IMR-90 (cell line): Measurements from ENCODE around the gene IL2RA. TPM values are rescaled to one million over a fixed set of nuclear protein-coding genes. Genes with fewer than 3 reads are reported as not detected.

ENCODE experiments used
- ATAC-seq: fragments of 200-7000 bp; cut with Tn5 transposase; 2 replicates; pipeline ENCODE4 v1.9.1; 2020; ENCODE audit warnings: low read depth, mild to moderate bottlenecking, moderate library complexity
- BruUV-seq: library from RNA; stranded (reverse); fragments of 400-500 nt; replicated peaks from 2 replicates; lab custom pipeline; 2021; lab: Mats Ljungman, UMichigan
- CTCF ChIA-PET: fragments of 300-600 bp; formaldehyde crosslinking; extraction: SDS; loops from one replicate; lab custom pipeline; 2021; ENCODE audit warnings: antibody characterized with exemption; lab: Yijun Ruan, JAX
- POLR2A ChIA-PET: fragments of 300-600 bp; sonication (Branson Sonifier 250); formaldehyde crosslinking; loops from one replicate; lab custom pipeline; 2022; ENCODE audit warnings: antibody characterized with exemption; ENCODE audit not compliant: unreplicated experiment; lab: Charles Lee
- DNase-seq: peaks from one replicate; pipeline ENCODE4 v3.0.0; 2013
- H2AFZ ChIP-seq: replicated peaks from 2 replicates; pipeline ENCODE3; 2013; ENCODE audit warnings: low read length, mild to moderate bottlenecking; ENCODE audit not compliant: poor library complexity
- H2AK5ac ChIP-seq: 2 replicates; pipeline ENCODE4 v1.6.1; 2013; ENCODE audit warnings: low read depth, low read length, inconsistent platforms
- H2AK9ac ChIP-seq: replicated peaks from 2 replicates; pipeline ENCODE3; 2013; ENCODE audit warnings: mild to moderate bottlenecking, low read depth, low read length, moderate library complexity; ENCODE audit not compliant: poor library complexity
- H2BK120ac ChIP-seq: 2 replicates; pipeline ENCODE4 v1.6.1; 2013; ENCODE audit warnings: low read depth, low read length, inconsistent platforms
- H2BK15ac ChIP-seq: 3 replicates; pipeline ENCODE4 v1.6.1; 2013; ENCODE audit warnings: low read depth, low read length, inconsistent platforms
- H2BK20ac ChIP-seq: 2 replicates; pipeline ENCODE4 v1.6.1; 2013; ENCODE audit warnings: low read depth, mild to moderate bottlenecking, inconsistent platforms, low read length, moderate library complexity
- H2BK5ac ChIP-seq: 2 replicates; pipeline ENCODE4 v1.6.1; 2013; ENCODE audit warnings: mild to moderate bottlenecking, low read depth, low read length, inconsistent platforms; ENCODE audit not compliant: poor library complexity, severe bottlenecking
- H3K14ac ChIP-seq: replicated peaks from 2 replicates; pipeline ENCODE4 v1.6.1; 2013; ENCODE audit warnings: low read depth, low read length, inconsistent platforms
- H3K18ac ChIP-seq: 2 replicates; pipeline ENCODE4 v1.6.1; 2013; ENCODE audit warnings: low read depth, low read length, control low read depth
- H3K23ac ChIP-seq: 2 replicates; pipeline ENCODE4 v1.6.1; 2013; ENCODE audit warnings: low read depth, low read length, inconsistent platforms
- H3K27ac ChIP-seq: 2 replicates; pipeline ENCODE4 v1.5.1; 2013; ENCODE audit warnings: mild to moderate bottlenecking, control low read depth, low read length; ENCODE audit not compliant: insufficient read depth
- H3K27me3 ChIP-seq: 2 replicates; pipeline ENCODE4 v1.6.1; 2013; ENCODE audit warnings: low read length; ENCODE audit not compliant: control insufficient read depth, insufficient read depth
- H3K36me3 ChIP-seq: 2 replicates; pipeline ENCODE4 v1.6.1; 2013; ENCODE audit warnings: low read length, mixed read lengths; ENCODE audit not compliant: control insufficient read depth, insufficient read depth
- H3K4ac ChIP-seq: 2 replicates; pipeline ENCODE4 v1.6.1; 2013; ENCODE audit warnings: low read depth, low read length, inconsistent platforms
- H3K4me1 ChIP-seq: 2 replicates; pipeline ENCODE4 v1.6.1; 2013; ENCODE audit warnings: low read length, mixed read lengths; ENCODE audit not compliant: control insufficient read depth, insufficient read depth
- H3K4me2 ChIP-seq: 2 replicates; pipeline ENCODE4 v1.6.1; 2013; ENCODE audit warnings: low read depth, mild to moderate bottlenecking, control low read depth, low read length, moderate library complexity
- H3K4me3 ChIP-seq: 2 replicates; pipeline ENCODE4 v1.5.1; 2013; ENCODE audit warnings: low read depth, mild to moderate bottlenecking, control low read depth, low read length, moderate library complexity; ENCODE audit not compliant: insufficient read depth
- H3K56ac ChIP-seq: 2 replicates; pipeline ENCODE4 v1.6.1; 2013; ENCODE audit warnings: low read length, inconsistent platforms; ENCODE audit not compliant: insufficient read depth; ENCODE audit errors: extremely low read depth
- H3K79me1 ChIP-seq, 2 experiments: 2 replicates each; pipeline ENCODE4 v1.6.1; 2013; ENCODE audit warnings: low read length in 2 of 2, inconsistent platforms in 1 of 2, low read depth in 1 of 2
- H3K9ac ChIP-seq: 2 replicates; pipeline ENCODE4 v1.6.1; 2013; ENCODE audit warnings: low read depth, low read length, control low read depth
- H3K9me1 ChIP-seq: 2 replicates; pipeline ENCODE4 v1.6.1; 2013; ENCODE audit warnings: low read length, inconsistent platforms; ENCODE audit not compliant: insufficient read depth
- H3K9me3 ChIP-seq: 2 replicates; pipeline ENCODE4 v1.6.1; 2013; ENCODE audit warnings: low read length; ENCODE audit not compliant: control insufficient read depth, insufficient read depth
- H4K20me1 ChIP-seq: 2 replicates; pipeline ENCODE4 v1.6.1; 2013; ENCODE audit warnings: low read length, inconsistent platforms; ENCODE audit not compliant: insufficient read depth
- H4K5ac ChIP-seq: 2 replicates; pipeline ENCODE4 v1.6.1; 2013; ENCODE audit warnings: mild to moderate bottlenecking, low read depth, low read length, control low read depth
- H4K8ac ChIP-seq, 2 experiments: 2 replicates each; pipeline ENCODE4 v1.6.1; 2013; ENCODE audit warnings: low read depth in 2 of 2, low read length in 2 of 2, control low read depth in 1 of 2, inconsistent platforms in 1 of 2
- H4K91ac ChIP-seq: 2 replicates; pipeline ENCODE4 v1.6.1; 2013; ENCODE audit warnings: low read depth, low read length, inconsistent platforms; ENCODE audit not compliant: insufficient read depth
- BHLHE40 ChIP-seq: fragments of 150-350 bp; IDR thresholded peaks from 2 replicates; pipeline ENCODE4 v1.6.1; 2016; ENCODE audit warnings: mild to moderate bottlenecking, low read depth, low read length
- CEBPB ChIP-seq: IDR thresholded peaks from 2 replicates; pipeline ENCODE4 v1.6.1; 2012; ENCODE audit warnings: low read depth, low read length, improper control_type of control experiment
- CHD1 ChIP-seq: IDR thresholded peaks from 2 replicates; pipeline ENCODE4 v1.6.1; 2012; ENCODE audit warnings: low read depth, low read length, improper control_type of control experiment
- CTCF ChIP-seq: conservative IDR thresholded peaks from 2 replicates; pipeline ENCODE4 v1.5.1; 2012; ENCODE audit warnings: mild to moderate bottlenecking, low read depth, low read length, improper control_type of control experiment
- ELK1 ChIP-seq: fragments of 150-350 bp; IDR thresholded peaks from 2 replicates; pipeline ENCODE4 v1.6.1; 2016; ENCODE audit warnings: low read depth, mild to moderate bottlenecking, low read length, moderate library complexity, borderline replicate concordance
- FOS ChIP-seq: fragments of 150-350 bp; IDR thresholded peaks from 2 replicates; pipeline ENCODE4 v1.6.1; 2016; ENCODE audit warnings: low read depth, low read length
- MAFK ChIP-seq: IDR thresholded peaks from 2 replicates; pipeline ENCODE4 v1.6.1; 2012; ENCODE audit warnings: low read depth, low read length, improper control_type of control experiment
- MAZ ChIP-seq: IDR thresholded peaks from 2 replicates; pipeline ENCODE4 v1.6.1; 2012; ENCODE audit warnings: low read depth, mild to moderate bottlenecking, low read length, improper control_type of control experiment, moderate library complexity, borderline replicate concordance
- MXI1 ChIP-seq: IDR thresholded peaks from 2 replicates; pipeline ENCODE4 v1.6.1; 2012; ENCODE audit warnings: low read depth, mild to moderate bottlenecking, low read length, moderate library complexity, borderline replicate concordance
- NFE2L2 ChIP-seq: fragments of 150-350 bp; IDR thresholded peaks from 2 replicates; pipeline ENCODE4 v1.6.1; 2016; ENCODE audit warnings: low read depth, mild to moderate bottlenecking, low read length
- POLR2A ChIP-seq: IDR thresholded peaks from 2 replicates; pipeline ENCODE4 v1.6.1; 2012; ENCODE audit warnings: mild to moderate bottlenecking, low read depth, low read length
- RAD21 ChIP-seq: IDR thresholded peaks from 2 replicates; pipeline ENCODE4 v1.6.1; 2012; ENCODE audit warnings: low read length, improper control_type of control experiment
- RCOR1 ChIP-seq: IDR thresholded peaks from 2 replicates; pipeline ENCODE4 v1.6.1; 2012; ENCODE audit warnings: mild to moderate bottlenecking, low read length, improper control_type of control experiment; ENCODE audit not compliant: insufficient replicate concordance
- RFX5 ChIP-seq: IDR thresholded peaks from 2 replicates; pipeline ENCODE4 v1.8.0; 2012; ENCODE audit warnings: low read depth, mild to moderate bottlenecking, low read length, moderate library complexity
- WGBS, 2 experiments: methylation state at CpG; one replicate each; pipeline versions ENCODE4 v1.1.5 to v1.1.7; 2013; ENCODE audit warnings: missing lambda C conversion rate in 2 of 2; ENCODE audit not compliant: insufficient read length in 1 of 2; ENCODE audit errors: extremely low coverage in 2 of 2; 5-methylcytosine and 5-hydroxymethylcytosine counted together
- dilution Hi-C: fragments of 300-500 bp; cut with HindIII; formaldehyde crosslinking; loops from one replicate; pipeline ENCODE4 v1.14.3; 2018; ENCODE audit warnings: low sequenced_read_pairs; ENCODE audit not compliant: unreplicated experiment
- in situ Hi-C: fragments of 300-500 bp; cut with MboI; formaldehyde crosslinking; loops from 3 replicates; pipeline ENCODE4 v1.14.3; 2019; ENCODE audit warnings: low sequenced_read_pairs, inconsistent platforms, mixed read lengths
- intact Hi-C: fragments of 100-400 bp; cut with micrococcal nuclease; formaldehyde crosslinking; loops from 2 replicates; pipeline ENCODE4 v1.10.0; 2022
- polyA plus RNA-seq, 3 experiments: library from polyadenylated mRNA; depleted of rRNA; stranded (reverse); fragments of >200 nt; gene quantifications; 2 replicates each; pipeline ENCODE4 v1.2.3, GENCODE V29; 2012; ENCODE audit warnings: low replicate concordance in 1 of 3
- total RNA-seq: library from RNA; depleted of rRNA; stranded (reverse); fragments of >200 nt; gene quantifications from 2 replicates; pipeline ENCODE4 v1.2.3, GENCODE V29; 2012
- TF ChIP-seq, protein P1 (sequence below): fragments of 150-350 bp; IDR thresholded peaks from 2 replicates; pipeline ENCODE4 v1.6.1; 2017; ENCODE audit warnings: mild to moderate bottlenecking, antibody characterized with exemption, low read length, low read depth

The IL2RA gene
- total and polyA plus RNA-seq, 2 of the 4 experiments (the other 2 are of a cell fraction) = not detected

DNA sequence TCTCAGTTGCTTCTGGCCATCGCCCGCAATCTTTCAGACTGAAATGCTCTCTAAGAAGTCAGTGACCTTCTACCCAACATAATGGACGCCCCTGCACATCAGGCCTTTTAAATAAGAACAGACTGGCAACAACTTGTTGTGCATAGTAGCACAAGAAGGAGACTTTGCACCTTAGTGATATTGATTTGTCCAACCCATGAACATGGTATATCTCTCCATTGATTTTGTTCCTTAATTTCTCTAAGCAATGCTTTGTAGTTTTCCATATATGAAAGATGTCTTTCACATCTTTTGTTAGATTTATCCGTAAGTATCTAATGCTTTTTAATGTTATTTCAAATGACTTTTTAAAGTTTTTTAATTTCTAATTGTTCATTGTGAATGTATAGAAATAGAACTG is 89.1 kb downstream of the IL2RA start:
- Histone ChIP-seq H3K4me3 (no peak overlapping the region), H3K4me2 (no peak overlapping the region), H3K27ac (no peak overlapping the region), H4K91ac (no peak overlapping the region), H2AK9ac (no peak overlapping the region), H4K5ac (no peak overlapping the region), H3K9ac (no peak overlapping the region), H2AK5ac (no peak overlapping the region), H3K4ac (no peak overlapping the region), H2BK15ac (no peak overlapping the region), H2BK20ac (no peak overlapping the region), H3K4me1 (peaks cover 5% of the 10 kb centered on the region; the same call in 1 of the 2 replicates), H3K27me3 (no peaks in the 10 kb centered on the region), H3K56ac (no peak overlapping the region), H3K23ac (no peak overlapping the region), H2BK120ac (no peak overlapping the region), H3K14ac (no peak overlapping the region), H3K9me1 (peaks cover 3% of the 10 kb centered on the region; the same call in 1 of the 2 replicates), H3K79me1 (peaks cover 9 to 52% of the 10 kb centered on the region in 2 experiments; a peak in 3 of 4 replicates), H3K18ac (no peak overlapping the region), H3K36me3 (peaks cover 2% of the 10 kb centered on the region; the same call in 1 of the 2 replicates), H2AFZ (no peak overlapping the region), H4K8ac (no peak overlapping the region), H4K20me1 (no peaks in the 10 kb centered on the region), H2BK5ac (no peak overlapping the region), H3K9me3 (no peaks in the 10 kb centered on the region)
- intact Hi-C loops = no loop called here
- TF ChIP-seq CEBPB (no peak), FOS (no peak), NFE2L2 (no peak), CHD1 (no peak), ELK1 (no peak), CTCF (no peak), RCOR1 (no peak), RFX5 (no peak), POLR2A (no peak), RAD21 (no peak), MAZ (no peak), MXI1 (no peak), MAFK (no peak), BHLHE40 (no peak)
- TF ChIP-seq, protein P1, sequence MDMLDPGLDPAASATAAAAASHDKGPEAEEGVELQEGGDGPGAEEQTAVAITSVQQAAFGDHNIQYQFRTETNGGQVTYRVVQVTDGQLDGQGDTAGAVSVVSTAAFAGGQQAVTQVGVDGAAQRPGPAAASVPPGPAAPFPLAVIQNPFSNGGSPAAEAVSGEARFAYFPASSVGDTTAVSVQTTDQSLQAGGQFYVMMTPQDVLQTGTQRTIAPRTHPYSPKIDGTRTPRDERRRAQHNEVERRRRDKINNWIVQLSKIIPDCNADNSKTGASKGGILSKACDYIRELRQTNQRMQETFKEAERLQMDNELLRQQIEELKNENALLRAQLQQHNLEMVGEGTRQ = no peak
- ChIA-PET CTCF (no interaction called here), POLR2A (no interaction called here)
- ATAC-seq (no peak), DNase-seq (no peak)
- BruUV-seq = no TSS peak
- 100% methylated on average over 2 of the region's 4 CpGs; no CpG with 5 or more reads in 1 of the 2 experiments for WGBS, 2 experiments
- in situ Hi-C loops = no loop called here
- dilution Hi-C loops = no loop called here
